HG02885 (cell line): ENCODE data around the gene NXPH3.

Source experiments
- ATAC-seq: cut with Tn5 transposase; IDR thresholded peaks from one replicate; pipeline ENCODE4 v1.9.1; 2021; ENCODE audit warnings: mild to moderate bottlenecking; ENCODE audit not compliant: unreplicated experiment, poor library complexity

Gene NXPH3

GRCh38 chr17:49574323-49574781 is 1.3 kb upstream of the NXPH3 start:
- ATAC-seq: no peak

- ATAC-seq: no peak
Observed at GRCh38 chr17:49574945-49575678, 559 bp upstream of the NXPH3 start.

- no peak for ATAC-seq
Observed at GRCh38 chr17:49576088-49576916, 631 bp downstream of the NXPH3 start.

- ATAC-seq: no peak
Observed at GRCh38 chr17:49576917-49577649, 1.4 kb downstream of the NXPH3 start.

GRCh38 chr17:49577650-49577934 is 1.9 kb downstream of the NXPH3 start:
- ATAC-seq: no peak

- ATAC-seq: no peak
Observed at GRCh38 chr17:49577963-49578362, 2.3 kb downstream of the NXPH3 start.

- ATAC-seq: no peak
Observed at GRCh38 chr17:49578414-49578813, 2.7 kb downstream of the NXPH3 start.

- ATAC-seq: no peak
Observed at GRCh38 chr17:49578952-49579500, 3.4 kb downstream of the NXPH3 start.

- ATAC-seq: no peak
Observed at GRCh38 chr17:49579522-49579921, 3.9 kb downstream of the NXPH3 start.

- no peak for ATAC-seq
Observed at GRCh38 chr17:49580055-49580721, 4.5 kb downstream of the NXPH3 start.

GRCh38 chr17:49580981-49581647 is 5.4 kb downstream of the NXPH3 start:
- no peak for ATAC-seq

- no peak for ATAC-seq
Observed at GRCh38 chr17:49581648-49581998, 6.0 kb downstream of the NXPH3 start.

GRCh38 chr17:49582055-49582722 is 6.5 kb downstream of the NXPH3 start:
- no peak for ATAC-seq

GRCh38 chr17:49582789-49583188 is 7.1 kb downstream of the NXPH3 start:
- ATAC-seq: no peak

GRCh38 chr17:49583226-49583625 is 7.6 kb downstream of the NXPH3 start:
- ATAC-seq: no peak

- no peak for ATAC-seq
Observed at GRCh38 chr17:49583889-49584288, 8.2 kb downstream of the NXPH3 start.

GRCh38 chr17:49585422-49586027 is 9.9 kb downstream of the NXPH3 start:
- ATAC-seq: no peak

- ATAC-seq: no peak
Observed at GRCh38 chr17:49587366-49588073, 11.8 kb downstream of the NXPH3 start.
